AG08395 (cell line): ENCODE data around the gene SBF2.
"Not testable (repeated sequence)": the region's sequence is repeated elsewhere in the genome, so short reads cannot be mapped to it uniquely, and the experiment has no call there.

Source experiments
- DNase-seq: peaks from one replicate; pipeline ENCODE4 v3.0.0; 2012; ENCODE audit warnings: mixed read lengths, low spot score

The SBF2 gene

DNA sequence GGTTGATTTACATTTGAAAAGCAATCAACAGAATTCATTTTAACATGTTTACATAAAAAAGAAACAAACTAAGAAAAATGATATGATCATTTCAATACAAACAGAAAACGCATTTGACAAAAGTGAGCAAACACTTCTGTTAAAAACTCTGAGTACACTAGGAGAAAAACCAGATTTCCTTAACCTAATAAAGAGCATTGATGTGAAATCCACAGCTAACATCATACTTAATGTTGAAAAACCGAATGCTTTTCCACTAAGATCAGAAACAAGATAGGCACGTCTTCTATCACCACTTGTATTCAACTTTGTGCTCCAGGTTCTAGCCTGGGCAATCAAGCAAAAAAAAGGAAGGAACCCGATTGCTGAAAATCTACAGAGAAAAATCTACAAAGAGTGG lies 227.6 kb downstream of the SBF2 start:
- no peak for DNase-seq

DNA sequence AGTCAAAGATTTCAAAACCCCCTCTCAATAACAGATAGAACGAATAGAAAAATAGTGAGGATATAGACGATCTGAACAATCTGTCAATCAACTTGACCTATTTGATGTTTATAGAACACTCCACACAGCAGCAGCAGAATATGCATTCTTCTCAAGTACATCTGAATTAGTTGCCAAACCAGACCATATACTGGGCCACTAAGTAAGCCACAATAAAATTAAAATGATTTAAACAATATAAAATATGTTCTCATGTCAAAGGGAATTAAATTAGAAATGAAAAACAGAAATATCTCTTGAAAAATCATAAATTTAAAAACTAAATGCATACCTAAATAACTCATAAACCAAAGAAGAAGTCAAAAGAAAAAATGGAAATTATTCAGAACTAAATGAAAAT lies 229.2 kb downstream of the SBF2 start:
- DNase-seq, result no peak

DNA sequence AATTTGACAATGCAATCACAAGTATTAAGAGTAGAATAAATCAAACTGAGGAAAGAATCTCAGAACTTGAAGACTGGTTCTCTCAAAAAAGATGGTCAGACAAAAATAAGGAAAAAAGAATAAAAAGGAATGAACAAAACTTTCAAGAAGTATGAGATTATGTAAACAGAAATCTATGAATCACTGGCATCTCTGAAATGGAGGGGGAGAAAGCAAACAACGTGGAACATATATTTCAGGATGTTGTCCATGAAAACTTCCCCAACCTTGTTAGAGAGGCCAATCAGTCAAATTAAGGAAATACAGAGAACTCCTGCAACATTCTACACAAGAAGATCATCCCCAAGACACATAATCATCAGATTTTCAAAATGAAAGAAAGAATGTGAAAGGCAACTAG lies 235.7 kb downstream of the SBF2 start:
- no peak for DNase-seq

DNA sequence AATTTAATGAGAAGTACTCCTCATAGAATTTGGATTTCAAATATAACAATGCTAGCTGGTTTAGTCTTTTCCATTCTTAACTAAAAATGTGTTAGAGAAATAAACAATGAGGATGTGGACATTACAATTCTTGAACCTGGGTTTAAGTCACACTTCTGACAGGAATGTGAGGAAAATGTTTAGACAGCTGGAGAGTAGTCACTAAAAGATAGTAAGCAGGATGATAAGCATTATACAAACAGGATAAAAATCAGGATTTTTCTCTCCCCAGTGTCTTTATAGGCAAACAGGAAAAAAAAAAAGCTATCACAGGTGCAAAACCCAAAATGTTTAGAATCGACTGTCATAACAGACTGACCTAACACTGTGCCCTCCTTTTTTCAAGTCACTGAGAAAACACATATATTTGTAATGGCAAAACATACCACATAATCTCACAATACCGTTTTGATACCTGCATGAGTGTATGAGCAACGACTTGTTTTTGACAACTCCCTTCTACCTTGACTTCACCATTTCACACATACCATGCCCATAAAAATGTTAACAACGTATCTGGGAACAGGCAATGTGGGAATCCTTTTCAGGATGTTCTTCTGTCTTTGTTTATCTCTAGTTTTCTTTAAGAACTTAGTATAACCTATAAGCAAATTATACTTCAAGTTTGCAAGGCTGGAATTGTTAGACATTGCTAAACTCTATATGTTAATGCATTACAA lies 242.0 kb downstream of the SBF2 start:
- no peak for DNase-seq

DNA sequence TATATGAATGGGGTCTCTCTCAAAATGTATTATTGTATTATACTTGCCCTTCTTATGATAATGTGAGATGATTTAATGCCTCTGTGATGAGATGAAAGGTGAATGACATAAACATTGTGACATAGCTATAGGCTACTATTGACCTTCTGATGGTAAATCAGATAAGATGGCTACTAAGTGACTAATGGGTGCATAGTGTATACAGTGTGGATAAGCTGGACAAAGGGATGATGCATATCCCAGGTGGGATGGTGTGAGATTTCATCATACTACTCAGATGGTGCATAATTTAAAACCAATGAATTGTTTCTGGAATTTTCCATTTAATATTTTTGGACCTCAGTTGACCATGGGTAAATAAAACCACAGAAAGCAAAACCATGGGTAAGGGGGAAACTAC lies 243.5 kb downstream of the SBF2 start:
- no peak for DNase-seq

DNA sequence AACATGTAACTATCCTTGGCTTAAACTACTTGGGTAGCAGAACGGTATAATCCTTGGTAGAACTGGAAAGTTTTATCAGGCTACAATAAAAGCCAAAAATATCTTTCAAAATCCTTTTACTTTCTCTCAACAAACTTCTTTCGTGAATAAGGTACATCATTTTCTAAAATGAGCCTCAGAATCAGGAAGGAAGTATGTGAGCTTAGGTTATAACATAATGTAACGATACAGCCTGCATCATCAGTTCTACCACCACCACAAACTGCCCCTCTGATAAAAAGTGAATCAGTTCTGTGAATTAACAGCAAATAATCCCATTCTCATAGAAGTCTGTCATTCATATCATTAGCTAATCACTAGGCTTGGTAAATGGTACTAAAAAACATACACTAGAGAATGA lies 244.3 kb downstream of the SBF2 start:
- DNase-seq, result no peak

DNA sequence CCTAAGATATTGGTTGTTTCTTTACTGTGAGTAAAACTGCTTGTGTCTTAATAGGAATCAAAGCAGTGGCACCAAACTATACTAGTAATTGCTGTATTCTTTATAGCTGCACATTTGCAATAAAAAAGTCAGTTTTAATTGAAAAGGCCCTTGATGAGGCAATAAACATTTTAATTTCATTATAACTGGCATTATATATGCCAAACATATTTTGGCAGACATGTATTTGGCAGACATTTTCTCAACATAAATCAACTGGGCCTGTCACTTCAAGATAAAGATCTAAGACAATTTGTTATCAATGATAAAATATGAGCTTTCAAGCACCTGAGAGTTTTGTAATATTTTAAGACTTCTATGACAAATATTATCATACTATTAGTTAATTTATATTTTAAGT lies 245.7 kb downstream of the SBF2 start:
- DNase-seq, result no peak

DNA sequence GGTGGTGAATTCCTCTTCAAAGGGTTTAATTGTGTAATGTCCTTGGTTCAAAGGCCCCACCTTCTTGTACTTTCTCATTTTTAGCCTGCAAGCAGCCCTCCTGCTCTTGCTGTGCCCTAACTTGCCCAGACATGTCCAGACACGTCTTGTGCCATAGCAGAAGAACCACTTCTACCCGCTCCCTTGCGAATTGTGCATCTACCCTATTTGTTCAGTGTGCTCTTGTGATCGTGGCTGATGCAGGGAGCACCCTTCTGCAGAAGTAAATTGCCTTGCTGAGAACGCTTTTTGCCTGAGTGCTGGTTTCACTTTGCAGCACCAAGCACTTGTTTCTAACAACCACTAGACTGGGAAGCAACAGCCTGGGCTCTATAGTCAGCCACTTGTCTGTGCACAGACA lies 249.4 kb downstream of the SBF2 start:
- no peak for DNase-seq

DNA sequence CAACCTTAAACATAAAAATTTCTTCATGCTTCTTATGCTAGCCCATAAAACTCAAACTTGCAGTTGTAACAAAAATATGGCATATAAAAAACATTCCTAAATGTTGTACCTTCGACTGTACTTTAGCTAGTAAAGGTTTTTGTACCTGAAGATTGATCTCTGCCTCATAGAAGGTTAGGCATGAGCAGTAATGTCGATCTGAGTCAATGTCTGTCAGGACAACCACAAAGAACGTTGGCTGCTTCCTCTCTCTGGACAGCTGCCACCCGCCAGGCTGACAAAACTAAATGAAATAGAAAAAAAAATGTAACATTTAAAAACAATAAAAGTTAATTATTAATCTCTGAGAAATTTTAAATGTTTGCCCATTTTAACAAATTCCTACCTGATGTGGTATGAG lies 251.3 kb downstream of the SBF2 start:
- DNase-seq, result peak; percentile 8

DNA sequence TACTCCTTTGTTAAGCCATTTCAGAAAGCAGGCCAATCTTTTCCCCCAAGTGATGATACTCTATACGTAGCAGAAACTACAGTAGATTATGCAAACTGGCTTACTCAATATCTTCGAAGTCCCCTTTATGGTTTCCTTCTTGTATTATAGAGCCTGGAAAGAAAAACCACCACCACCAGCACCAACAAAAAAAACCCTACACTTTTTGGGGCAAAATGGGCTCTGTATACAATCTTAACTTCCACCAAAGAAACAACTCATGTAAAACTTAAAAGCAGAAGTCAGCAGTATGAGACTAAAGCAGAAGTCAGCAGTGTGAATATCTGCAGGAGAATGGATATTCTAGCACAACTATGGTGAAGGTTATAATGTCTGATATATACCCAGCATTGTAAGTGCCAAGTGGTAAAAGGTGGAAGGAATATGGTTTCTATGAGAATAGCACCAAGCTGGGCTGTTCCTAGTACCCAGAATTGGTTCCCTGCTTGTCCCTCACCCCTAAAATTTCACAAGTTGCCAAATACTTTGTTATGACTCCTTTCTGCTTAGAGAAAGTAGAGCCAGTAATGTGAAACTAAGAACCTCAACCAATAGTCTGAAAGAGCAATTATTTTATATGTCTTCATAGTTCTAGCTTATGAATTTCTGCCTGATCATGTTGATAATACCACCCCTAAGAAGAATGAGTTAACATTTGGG lies 252.1 kb downstream of the SBF2 start:
- DNase-seq, result no peak

DNA sequence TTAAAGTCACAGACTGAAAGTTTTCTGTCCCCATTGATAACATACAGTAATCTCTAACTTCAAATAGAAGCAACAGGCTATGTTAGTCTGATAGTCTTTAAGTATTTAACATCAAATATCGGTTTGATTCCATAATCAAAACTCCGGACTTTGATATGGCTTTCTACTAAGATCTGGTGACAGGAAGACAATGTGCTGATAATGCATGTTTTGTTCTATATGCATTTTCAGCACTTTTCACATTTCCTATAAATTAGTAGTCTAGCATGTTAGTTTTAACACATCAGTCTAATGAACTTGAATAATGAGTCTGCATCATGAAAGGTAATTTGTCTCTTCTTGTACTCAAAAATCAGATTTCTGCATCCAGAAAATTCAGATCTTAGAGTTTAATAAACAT lies 252.7 kb downstream of the SBF2 start:
- no peak for DNase-seq

DNA sequence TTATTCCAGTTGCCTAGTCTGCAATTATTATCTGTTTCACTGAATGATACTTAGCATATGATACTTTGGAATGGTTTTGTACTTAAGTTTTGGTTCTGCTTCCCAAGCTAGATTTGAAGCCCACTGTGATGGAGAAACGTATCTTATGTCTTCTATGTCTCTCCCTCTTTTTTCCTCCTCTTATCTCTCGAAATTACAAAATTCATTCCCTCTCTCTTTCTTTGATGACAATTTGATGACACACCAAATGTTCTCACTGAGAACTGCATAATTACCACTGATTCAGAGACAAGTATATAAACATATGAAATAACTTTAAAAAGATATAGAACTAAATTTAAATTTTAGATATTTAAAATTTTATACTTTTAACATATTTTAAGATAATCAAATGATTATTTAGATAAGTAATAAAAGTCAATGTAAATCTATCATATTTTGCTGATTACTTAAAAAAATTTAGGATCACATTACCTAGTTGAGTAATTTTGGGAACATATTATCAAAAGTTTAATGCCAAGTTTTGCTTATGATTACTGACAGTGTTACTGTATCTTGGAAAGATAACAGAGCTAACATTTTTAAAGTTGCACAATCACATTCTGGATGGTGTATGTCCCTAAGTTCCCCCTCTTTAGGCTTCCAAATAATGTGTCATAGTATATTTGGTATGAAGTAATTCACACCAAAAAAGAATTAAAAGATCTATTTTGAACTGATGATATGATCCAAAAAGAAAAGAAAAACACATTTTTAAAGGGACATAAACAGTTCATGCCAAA lies 255.3 kb downstream of the SBF2 start:
- peak; percentile 4 for DNase-seq

DNA sequence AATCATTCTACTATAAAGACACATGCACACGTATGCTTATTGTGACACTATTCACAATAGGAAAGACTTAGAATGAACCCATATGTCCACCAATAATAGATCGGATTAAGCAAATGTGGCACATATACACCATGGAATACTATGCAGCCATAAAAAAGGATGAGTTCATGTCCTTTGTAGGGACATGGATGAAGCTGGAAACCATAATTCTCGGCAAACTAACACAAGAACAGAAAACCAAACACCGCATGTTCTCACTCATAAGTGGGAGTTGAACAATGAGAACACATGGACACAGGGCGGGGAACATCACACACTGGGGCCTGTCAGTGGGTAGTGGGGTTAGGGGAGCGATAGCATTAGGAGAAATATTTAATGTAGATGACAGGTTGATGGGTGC lies 258.1 kb downstream of the SBF2 start:
- not testable (repeated sequence) for DNase-seq

DNA sequence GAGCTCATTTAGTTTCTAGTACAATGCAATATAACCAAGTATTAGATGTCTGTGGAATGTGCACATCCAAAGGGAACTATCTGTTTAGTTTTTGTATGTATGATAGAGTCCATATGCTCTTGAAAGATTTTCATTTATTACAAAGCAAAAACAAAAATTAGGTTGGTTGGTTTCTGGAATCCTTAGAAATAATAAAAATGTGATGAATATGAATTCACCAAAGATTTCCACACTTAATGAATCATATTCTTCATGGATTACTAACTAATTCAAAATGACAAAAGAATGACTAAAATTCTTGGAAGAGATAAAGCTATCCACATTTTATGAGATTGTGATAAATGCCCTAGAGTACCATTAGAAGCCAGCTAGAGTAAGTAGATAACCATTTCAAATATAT lies 261.1 kb downstream of the SBF2 start:
- peak; percentile 40 for DNase-seq

DNA sequence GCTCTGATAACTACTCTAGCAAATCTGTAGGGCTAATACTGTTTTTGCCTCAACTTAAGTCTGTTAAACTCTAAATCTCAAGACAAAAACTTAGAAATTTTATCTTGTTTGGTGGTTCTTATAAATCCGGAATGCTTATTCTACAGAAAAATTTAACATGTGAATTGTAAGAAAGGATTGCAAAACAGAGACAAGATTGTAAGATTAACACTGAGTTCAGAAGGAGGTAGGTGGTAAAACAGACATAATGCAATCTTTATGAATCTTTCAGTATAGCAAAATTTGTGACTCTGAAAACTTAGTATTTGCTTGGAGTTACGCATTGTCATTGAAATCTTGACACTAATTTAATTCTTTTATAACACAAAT lies 263.9 kb downstream of the SBF2 start:
- no peak for DNase-seq

DNA sequence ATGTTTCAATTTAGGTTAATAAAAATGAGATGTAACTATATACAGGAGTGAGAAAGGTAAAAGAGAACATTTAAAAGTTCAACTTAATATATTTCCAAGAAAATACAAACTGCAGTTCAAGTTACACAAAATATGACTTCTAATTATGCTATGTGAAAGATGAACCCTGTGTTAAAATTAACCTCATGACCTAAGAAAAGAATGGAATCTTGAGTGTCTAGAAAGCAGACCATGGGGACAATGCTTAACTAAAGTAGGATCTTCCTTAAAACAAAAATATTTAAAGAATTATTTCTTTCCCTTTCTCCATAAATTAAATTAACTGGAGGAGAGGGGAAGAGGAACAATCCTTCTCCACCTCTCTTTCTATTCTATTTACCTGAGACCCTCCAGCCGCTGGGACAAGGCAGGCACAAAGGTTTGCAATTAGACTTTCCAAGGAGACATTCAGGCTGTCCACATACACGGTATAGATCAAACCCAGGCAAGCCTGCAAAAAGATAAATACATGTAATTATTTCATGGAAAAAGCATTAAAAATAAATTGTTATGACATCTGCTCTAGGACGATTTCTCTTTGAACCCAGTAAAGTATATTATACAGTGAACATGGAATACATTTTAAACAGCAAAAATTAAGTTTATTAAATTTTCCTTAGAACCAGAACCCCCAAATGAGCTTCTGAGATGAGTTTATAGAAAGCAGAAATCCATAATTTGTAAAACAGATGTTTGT lies 264.5 kb downstream of the SBF2 start:
- DNase-seq, result no peak

DNA sequence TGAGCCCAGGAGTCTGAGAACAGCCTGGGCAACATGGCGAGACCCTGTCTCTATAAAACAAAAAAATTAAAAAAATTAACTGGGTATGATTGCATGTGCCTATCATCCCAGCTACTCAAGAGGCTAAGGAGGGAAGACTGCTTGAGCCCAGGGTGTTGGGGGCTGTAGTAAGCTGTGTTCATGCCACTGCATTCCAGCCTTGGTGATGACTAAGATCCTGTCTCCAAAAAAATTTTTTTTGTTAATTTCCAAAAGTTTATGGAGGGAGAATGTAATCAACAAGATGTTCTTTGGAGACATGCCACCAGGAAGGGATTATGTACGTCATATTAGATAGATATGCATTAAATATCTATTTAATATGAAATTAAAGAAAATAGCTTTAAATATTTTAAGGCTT lies 267.5 kb downstream of the SBF2 start:
- DNase-seq, result peak; percentile 6

DNA sequence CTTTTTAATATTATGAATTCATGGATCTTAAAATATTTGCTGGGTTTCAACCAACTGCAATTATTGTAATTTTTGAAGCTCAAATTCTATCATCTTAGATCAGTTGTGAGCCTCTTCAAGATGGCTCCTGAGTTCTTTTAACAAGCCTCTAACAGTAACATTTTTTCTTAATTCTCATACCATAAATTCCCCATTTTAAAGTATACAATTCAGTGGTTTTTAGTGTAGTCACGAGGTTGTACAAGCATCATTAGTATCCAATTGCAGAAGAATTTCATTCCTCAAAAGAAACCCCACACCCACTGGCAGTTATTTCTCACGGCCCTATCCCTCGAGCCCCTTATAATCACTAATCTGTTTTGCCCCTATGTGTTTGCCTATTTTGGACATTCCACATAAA lies 270.8 kb downstream of the SBF2 start:
- DNase-seq, result no peak

DNA sequence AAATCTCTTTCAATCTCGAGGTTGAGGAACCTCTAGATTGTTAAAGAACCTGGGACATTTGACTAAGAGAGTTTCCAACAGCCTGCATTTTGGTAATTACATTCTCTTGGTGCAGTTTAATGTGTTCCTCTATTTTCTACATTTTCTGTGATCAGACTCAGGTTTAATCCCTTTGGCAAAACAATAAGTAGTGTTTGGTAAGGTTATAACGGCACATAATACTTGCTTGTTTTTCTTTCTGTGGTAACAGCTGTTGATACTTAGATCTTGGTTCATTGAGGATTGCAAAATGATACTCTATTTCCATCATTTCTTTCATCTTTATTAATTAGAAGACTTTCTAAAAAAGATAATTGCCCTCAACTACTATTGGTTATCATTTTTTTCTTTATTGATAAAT lies 271.3 kb downstream of the SBF2 start:
- DNase-seq, result peak; percentile 26

DNA sequence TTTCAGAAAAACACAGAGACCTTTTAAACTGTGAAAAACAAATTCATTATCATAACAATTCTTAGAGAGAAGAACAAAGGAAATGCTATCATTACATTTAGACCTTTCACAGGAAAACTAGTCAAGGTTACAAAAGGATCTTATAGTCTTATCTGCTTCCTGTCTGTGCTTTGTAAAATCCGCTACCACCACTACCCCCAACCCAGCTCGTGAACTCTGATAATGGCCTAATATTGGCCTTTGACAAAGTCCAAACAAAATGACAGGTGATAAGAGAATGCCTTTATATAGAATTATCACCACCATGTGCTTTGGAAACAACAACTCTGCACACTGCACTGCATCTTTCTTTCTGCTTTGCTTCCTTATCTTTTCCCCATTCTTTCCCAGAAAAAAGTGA lies 272.5 kb downstream of the SBF2 start:
- no peak for DNase-seq

DNA sequence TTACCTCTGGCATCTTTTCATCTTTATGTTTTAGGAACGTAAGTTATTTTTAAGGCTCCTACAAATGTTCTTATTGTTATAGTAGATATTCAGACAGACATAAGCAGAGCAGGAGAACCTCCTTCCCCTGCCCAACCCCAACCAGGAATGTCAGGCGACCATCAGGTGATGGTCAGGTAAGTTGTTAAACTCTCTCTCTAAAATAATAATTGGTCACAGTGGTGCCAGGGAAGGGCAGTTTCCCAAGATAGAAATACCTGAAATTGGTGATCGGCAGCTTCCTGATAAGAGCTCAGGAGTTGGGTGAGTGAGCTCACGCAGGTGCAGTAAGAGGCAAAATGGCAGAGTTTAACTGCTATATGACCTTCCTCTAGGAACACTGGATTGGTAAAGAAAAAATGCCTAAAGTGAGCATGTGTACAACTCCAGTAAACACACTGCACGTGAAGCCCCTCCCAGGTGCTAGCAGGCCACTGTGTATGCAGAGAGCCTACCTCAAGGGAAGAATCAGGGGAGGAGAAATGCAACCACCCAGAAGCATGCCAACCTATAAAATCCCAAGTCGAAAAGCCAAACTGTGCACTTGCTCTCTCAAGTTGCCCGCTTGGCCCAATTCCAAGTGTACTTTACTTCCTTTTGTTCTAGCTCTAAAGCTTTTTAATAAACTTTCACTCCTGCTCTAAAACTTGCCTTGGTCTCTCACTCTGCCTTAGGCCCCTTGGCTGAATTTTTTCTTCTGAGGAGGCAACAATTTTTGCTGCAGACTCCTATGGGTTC lies 273.9 kb downstream of the SBF2 start:
- DNase-seq, result no peak

DNA sequence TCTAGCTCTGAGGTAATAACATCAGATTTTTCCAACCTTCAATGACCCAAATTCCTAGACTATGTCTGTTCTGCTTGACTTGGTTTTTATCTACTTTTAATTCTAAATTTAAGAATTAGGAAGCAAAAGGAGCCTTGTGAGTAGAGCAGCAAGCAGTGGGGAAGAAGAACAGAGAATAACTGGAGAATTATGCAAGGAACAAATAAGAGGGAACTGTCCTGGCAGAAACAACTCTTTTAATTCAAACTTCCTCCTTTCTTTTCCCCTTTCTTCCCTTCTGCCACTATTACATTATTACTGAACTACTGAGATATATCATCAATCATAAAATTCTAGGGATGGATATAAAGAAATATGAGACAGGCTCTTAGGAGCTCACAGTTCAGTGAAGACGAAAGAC lies 276.1 kb downstream of the SBF2 start:
- no peak for DNase-seq
